ENCODE measurements around the gene RAB37. TPM values are rescaled to one million over a fixed set of nuclear protein-coding genes. Genes with fewer than 3 reads are reported as not detected.

RAB37 gene
- total and polyA plus RNA-seq, 2 of the 13 experiments (the other 11 are each of a cell fraction or from before 2014, with no cell fraction given): 0.91 to 3.7 TPM

- H3K27me3 ChIP-seq (ENCODE audit: control insufficient read depth in 1 of 2, insufficient read depth in 2 of 2, low read length in 2 of 2): no peaks in the 10 kb centered on the region
- H3K9me3 ChIP-seq (ENCODE audit: low read length): no peaks in the 10 kb centered on the region
- DNase-seq (ENCODE audit: low spot score): no peak
- H2AFZ ChIP-seq (ENCODE audit: low read length): no peak overlapping the region
- peak overlapping the region; percentile 36 for H3K27ac ChIP-seq (ENCODE audit: extremely low read length, insufficient read depth, low read length)
- intact Hi-C loops (cut with micrococcal nuclease; ENCODE audit: unreplicated experiment) (loop anchor here (1.0 kb wide), 1 partner anchor 25 kb away; no protein-coding TSS in a partner anchor), in situ Hi-C loops (cut with HindIII; ENCODE audit: extremely low pct_ligation_motif_present, low pct_unique_long_range_greater_than_20kb) (no loop called here)
- H3K4me1 ChIP-seq (ENCODE audit: insufficient read depth, low read length): peaks cover 94% of the 10 kb centered on the region
- H3K4me2 ChIP-seq (ENCODE audit: low read depth, low read length): no peak overlapping the region
- peaks cover 20% of the 10 kb centered on the region; the same call in 1 of the 2 replicates for H4K20me1 ChIP-seq (ENCODE audit: insufficient read depth, low read length)
- no peak for FAIRE-seq
- H3K79me2 ChIP-seq (ENCODE audit: insufficient read depth, low read length): peaks cover 24% of the 10 kb centered on the region
- POLR2A ChIA-PET: interaction anchor here (0.6 to 29.3 kb wide), 9 partner anchors 9 to 103 kb away, joined by 3 to 1459 read pairs (median 6); partner anchors contain the start of genes FDXR, NHERF1 and RAB37
- H3K36me3 ChIP-seq (replicated peaks in 1 of 2; ENCODE audit: control insufficient read depth in 1 of 2, insufficient read depth in 2 of 2, low read length in 2 of 2): peaks cover 37 to 71% of the 10 kb centered on the region in 2 experiments
- 72% methylated on average over 5 of the region's 5 CpGs for WGBS (ENCODE audit: low lambda C conversion rate)
- no TSS peak for BruUV-seq (replicated peaks)
- H3K9ac ChIP-seq (ENCODE audit: insufficient read depth, low read depth, low read length): no peak overlapping the region
- H3K4me3 ChIP-seq (replicated peaks in 1 of 3; ENCODE audit: insufficient read depth in 1 of 3, low read depth in 2 of 3, low read length in 3 of 3): no peak overlapping the region
- CTCF ChIA-PET (ENCODE audit: low intra/inter-chr PET ratio, low total read pairs): interaction anchor here (0.7 to 12.2 kb wide), 6 partner anchors 9 to 112 kb away, joined by 3 to 219 read pairs (median 5); partner anchors contain the start of gene NHERF1
- peak; percentile 7 for ATAC-seq
- 0 out of 2 replicates have a peak, but pooled peaks have one; percentile 47 for TF ChIP-seq CENPT (CRISPR knock-in tag; IDR thresholded peaks at IDR 0.05; ENCODE audit: low read depth)
- TF ChIP-seq RBM22 (optimal IDR thresholded peaks at IDR 0.05; ENCODE audit: low read length): peak; percentile 97
- 0 out of 2 replicates have a peak, but pooled peaks have one; percentile 18 for TF ChIP-seq ZNF609 (CRISPR knock-in tag; IDR thresholded peaks at IDR 0.05; ENCODE audit: borderline replicate concordance)
- 0 out of 2 replicates have a peak, but pooled peaks have one; percentile 24 for TF ChIP-seq ZNF598 (CRISPR knock-in tag; IDR thresholded peaks at IDR 0.05; ENCODE audit: borderline replicate concordance)
- peak; percentile 72 for TF ChIP-seq ARNT2 (CRISPR knock-in tag; IDR thresholded peaks at IDR 0.05; ENCODE audit: low read depth)
- TF ChIP-seq ZNF782 (CRISPR knock-in tag; IDR thresholded peaks at IDR 0.05; ENCODE audit: borderline replicate concordance): 0 out of 2 replicates have a peak, but pooled peaks have one; percentile 4
- 0 out of 2 replicates have a peak, but pooled peaks have one; percentile 0 for TF ChIP-seq ZNF383 (CRISPR knock-in tag; IDR thresholded peaks at IDR 0.05; ENCODE audit: borderline replicate concordance)
- TF ChIP-seq ZNF816 (CRISPR knock-in tag; IDR thresholded peaks at IDR 0.05; ENCODE audit: borderline replicate concordance): 0 out of 2 replicates have a peak, but pooled peaks have one; percentile 53
- no peak for TF ChIP-seq PRDM15 (CRISPR knock-in tag; IDR thresholded peaks at IDR 0.05)
- no peak for TF ChIP-seq FIP1L1 (IDR thresholded peaks at IDR 0.05; ENCODE audit: borderline replicate concordance, insufficient read depth, low read depth, low read length)
- TF ChIP-seq ZNF614 (CRISPR knock-in tag; IDR thresholded peaks at IDR 0.05; ENCODE audit: borderline replicate concordance): no peak
- TF ChIP-seq RBFOX2 (IDR thresholded peaks at IDR 0.05; ENCODE audit: low read depth, low read length): peak; percentile 14; the same call in 1 of the 2 replicates
- peak; percentile 94 for TF ChIP-seq AGO2 (optimal IDR thresholded peaks at IDR 0.05; ENCODE audit: low read depth, low read length)
- TF ChIP-seq ATF7-NPFF (CRISPR knock-in tag; IDR thresholded peaks at IDR 0.05; ENCODE audit: low read depth): peak; percentile 81; the same call in 1 of the 2 replicates
Measured at GRCh38 chr17:74769856-74770497, 32.9 kb downstream of the RAB37 start.

All from HepG2 (cell line).